Inflammatory macrophage treated with lipopolysaccharide for 4 hours (primary cell): Measurements from ENCODE around the gene SRP9.
"Not testable (repeated sequence)": the region's sequence is repeated elsewhere in the genome, so short reads cannot be mapped to it uniquely, and the experiment has no call there.

ENCODE experiments used
- DNase-seq: peaks from one replicate; pipeline ENCODE4 v3.0.0-alpha.2; 2020

Gene SRP9

GRCh38 chr1:225757927-225758656 is 19.5 kb upstream of the SRP9 start:
- DNase-seq: no peak

DNA sequence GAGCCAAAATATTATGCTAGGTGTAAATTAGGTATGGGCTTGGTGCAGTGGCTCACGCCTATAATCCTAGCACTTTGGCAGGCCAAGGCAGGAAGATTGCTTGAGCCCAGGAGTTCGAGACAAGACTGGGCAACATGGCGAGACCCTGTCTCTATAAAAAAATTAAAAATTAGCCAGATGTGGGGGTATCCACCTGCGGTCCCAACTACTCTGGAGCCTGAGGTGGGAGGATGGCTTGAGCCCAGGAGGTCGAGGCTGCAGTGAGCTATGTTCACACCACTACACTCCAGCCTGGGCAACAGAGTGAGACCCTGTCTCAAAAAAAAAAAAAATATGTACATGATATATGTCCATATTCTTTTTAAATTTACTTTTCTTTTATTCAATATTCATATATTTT is 17.7 kb upstream of the SRP9 start:
- not testable (repeated sequence) for DNase-seq

DNA sequence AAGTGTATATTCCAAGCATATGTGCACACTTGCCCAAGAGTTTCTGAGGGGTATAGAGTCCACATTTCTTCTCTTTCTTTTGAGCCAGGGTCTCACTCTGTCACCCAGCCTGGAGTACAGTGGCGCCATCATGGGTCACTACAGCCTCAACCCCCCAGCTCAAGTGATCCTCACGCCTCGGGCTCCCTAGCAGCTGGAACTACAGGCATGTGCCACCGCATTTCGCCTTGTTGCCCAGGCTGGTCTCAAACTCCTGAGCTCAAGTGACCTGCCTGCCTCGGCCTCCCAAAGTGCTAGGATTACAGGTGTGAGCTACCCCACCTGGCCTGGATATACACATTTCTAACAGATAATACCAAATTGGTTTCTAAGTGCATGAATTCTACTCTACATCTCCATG is 17.1 kb upstream of the SRP9 start:
- no peak for DNase-seq

- not testable (repeated sequence) for DNase-seq
Measured at GRCh38 chr1:225761395-225761794, 16.2 kb upstream of the SRP9 start.

GRCh38 chr1:225762002-225762441 is 15.6 kb upstream of the SRP9 start:
- no peak for DNase-seq

DNA sequence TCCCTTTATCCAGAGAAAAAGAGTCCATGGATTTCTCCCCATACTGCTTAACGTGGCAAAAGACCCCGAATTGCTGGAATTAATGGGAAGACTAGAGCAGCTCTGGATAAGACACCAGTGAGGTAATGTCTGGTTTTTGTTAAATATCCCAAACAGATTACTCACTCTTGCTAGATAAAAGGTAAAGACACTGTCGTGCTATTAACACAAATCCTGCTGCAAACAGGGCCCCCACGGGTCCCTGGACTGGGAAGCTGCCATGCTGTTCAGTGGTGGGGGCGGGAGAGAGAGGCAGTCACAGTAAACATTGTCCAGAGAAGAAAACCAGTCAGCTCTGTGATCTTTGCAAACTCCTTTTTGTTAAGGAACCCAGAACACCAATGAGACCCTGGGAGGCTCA is 15.2 kb upstream of the SRP9 start:
- DNase-seq: no peak

GRCh38 chr1:225763716-225764548 is 13.7 kb upstream of the SRP9 start:
- peak; percentile 42 for DNase-seq

GRCh38 chr1:225765982-225766674 is 11.5 kb upstream of the SRP9 start:
- no peak for DNase-seq

DNA sequence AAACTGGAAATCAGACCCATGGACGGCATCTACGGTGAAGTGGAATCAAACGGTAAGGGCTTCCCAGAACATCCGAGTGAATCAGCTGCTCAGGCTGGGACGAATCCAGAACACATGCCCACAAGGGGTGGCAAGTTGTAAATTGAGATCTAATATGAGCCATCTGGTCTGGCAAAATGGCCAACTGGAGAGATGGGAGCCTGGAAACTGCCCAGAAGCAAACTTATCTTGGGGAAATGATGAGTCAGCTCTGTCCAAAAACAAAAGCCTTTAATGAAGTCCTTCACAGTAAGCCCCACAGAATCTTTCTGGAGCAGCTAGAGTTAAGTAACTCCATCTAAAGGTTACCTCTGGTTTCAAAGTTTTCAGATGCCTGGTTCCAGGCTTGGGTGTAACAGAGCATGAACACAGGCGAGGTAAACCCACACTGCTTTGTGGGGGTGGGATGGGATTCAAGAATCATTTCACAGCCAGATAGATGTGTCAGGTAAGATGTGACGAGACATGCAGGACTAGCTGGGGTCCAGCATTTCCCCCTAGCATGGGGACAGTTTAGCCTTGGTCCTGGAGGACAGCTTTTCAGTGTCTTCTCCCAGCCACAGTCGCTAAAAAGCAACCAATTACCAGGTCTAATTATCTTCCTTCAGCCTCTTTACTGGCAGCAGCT is 10.5 kb upstream of the SRP9 start:
- DNase-seq: no peak

- no peak for DNase-seq
Measured at GRCh38 chr1:225767634-225768540, 9.7 kb upstream of the SRP9 start.

- no peak for DNase-seq
Measured at GRCh38 chr1:225768662-225769426, 8.8 kb upstream of the SRP9 start.

DNA sequence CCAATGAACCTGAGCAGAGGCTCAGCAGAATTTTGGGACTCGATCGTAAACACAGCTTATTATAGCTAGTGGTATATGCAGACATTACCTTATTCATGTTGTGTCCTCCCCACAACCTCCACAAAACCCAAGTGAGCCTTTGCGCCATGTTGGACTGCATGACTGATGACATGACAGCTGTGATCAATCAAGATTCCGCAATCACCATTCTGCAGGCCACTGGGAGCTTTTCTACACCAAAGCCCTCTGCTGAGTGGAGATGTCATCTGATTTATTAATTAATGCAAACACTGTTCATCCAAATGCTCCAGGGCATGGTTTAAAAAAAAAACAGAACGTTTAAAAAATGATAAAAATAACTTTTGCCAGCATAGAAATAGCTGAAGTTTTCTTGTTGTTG is 7.9 kb upstream of the SRP9 start:
- no peak for DNase-seq

DNA sequence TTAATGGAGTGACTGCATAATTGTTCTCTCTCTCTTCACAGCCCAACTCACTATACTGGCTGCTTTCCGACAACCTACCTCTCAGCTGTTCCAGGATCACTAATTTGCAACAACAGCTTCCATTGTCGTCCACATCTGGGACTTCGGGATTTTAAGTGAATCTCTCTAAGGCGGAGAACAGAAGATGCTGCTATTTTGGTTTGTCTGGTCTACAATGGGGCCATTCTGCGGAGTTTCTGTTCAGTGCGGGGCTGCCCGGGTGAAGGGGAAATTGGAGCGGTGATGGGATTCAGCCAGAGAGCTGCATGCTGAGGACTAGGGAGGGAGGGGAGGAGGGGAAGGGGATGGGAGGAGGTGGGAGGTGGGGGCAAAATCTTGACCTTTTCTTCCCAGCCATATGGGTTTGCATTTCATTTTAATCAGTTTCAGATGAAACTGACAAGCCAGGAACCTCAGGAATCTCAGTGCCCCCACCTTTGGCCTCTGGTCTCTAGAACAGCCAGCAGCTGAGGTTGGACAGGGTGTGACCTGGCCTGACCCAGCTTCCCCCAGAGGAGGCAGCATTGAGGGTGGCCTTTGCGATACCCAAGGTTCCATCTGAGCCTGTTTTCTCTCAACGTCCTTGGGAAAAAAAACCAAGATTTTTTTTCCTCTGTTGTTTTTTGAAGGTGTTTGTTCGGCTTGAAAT is 6.9 kb upstream of the SRP9 start:
- no peak for DNase-seq

DNA sequence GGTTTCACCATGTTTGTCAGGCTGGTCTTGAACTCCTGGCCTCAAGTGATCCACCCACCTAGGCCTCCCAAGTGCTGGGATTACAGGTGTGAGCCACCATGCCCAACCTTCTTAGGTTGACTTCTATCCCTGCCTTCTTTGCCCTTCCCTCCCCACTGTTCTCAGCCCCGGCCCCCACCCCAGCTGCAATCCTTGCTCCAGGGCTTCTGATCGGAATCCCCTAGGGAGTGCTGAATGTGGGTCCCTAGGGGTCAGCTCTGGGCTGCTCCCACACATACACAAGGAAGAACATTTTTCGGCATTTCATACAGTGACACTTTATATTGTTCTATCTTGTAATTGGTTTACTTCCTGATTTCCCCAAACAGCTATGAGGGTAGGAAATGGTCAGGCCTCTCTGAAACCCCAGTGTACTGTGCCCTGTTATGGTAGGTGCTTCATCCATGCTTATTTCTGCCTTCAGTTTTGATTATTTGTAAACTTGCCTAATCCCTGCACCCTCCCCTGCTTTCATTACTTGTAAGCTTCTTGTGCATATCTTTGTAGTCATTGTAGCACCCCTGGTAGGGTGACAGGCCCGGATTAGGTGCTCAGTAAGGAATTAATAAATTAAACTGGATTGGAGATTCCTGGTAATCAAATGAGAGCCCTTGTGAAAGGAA is 5.8 kb upstream of the SRP9 start:
- no peak for DNase-seq

GRCh38 chr1:225772323-225772768 is 5.3 kb upstream of the SRP9 start:
- DNase-seq: peak; percentile 73

GRCh38 chr1:225772848-225773247 is 4.8 kb upstream of the SRP9 start:
- DNase-seq: no peak

- no peak for DNase-seq
Measured at GRCh38 chr1:225774281-225775147, 3.1 kb upstream of the SRP9 start.

DNA sequence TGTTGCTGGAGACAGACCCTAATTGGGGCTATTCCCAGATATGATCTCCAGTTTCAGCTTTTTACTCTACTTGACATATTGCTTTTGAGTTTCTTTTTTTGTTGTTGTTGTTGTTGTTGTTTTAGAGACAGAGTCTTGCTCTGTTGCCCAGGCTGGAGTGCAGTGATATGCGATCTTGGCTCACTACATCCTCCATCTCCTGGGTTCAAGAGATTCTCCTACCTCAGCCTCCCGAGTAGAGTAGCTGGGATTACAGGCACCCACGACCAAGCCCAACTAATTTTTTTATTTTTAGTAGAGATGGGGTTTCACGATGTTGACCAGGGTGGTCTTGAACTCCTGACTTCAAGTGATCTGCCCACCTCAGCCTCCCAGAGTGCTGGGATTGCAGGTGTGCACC is 1.3 kb upstream of the SRP9 start:
- DNase-seq: no peak

DNA sequence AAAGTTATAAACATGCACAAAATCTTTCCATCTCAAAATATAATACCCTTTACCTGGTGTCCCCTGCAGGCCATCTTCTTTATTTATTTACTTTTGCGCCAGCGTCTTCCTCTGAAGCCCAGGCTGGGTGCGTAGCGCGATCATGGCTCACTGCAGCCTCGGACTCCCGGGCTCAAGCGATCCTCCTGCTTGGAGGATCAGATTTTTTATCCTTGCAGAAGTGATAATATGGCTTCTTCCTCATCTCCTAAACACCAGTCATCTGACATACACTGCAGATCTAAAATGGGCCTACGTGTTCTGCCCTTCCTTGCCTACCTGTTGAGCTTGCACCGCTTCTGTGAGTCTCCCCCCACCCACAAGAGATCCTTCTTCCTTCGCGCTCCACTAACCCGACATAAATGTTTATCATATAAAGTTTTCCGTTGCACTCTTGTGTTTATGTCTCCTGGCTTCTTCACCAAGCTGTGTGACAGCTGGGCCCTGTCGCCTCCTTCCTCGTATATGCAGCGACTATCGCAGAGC is 506 bp upstream of the SRP9 start:
- DNase-seq: no peak
